Lower leg skin (tissue), 4 donors: ENCODE measurements around the gene AFAP1L2. TPM values are rescaled to one million over a fixed set of nuclear protein-coding genes. Genes with fewer than 3 reads are reported as not detected.
"Not testable (repeated sequence)": the region's sequence is repeated elsewhere in the genome, so short reads cannot be mapped to it uniquely, and the experiment has no call there.

Source experiments
- DNase-seq, 2 donors: peaks; one replicate each; pipeline ENCODE4 v3.0.0-alpha.2; 2019; ENCODE audit warnings: low spot score in 2 of 2
- H3K4me3 ChIP-seq: fragments of 200-600 bp; sonication (generic); 2 replicates; pipeline ENCODE4 v1.5.1; 2017; ENCODE audit warnings: mild to moderate bottlenecking, low read depth; ENCODE audit not compliant: poor library complexity, severe bottlenecking
- CTCF ChIP-seq, 3 donors: fragments of 450-650 bp; IDR thresholded peaks; one replicate each; pipeline ENCODE4 v1.5.1; 2016; ENCODE audit warnings: antibody characterized with exemption in 3 of 3, mild to moderate bottlenecking in 3 of 3, moderate library complexity in 2 of 3
- POLR2A ChIP-seq, 2 donors: fragments of 450-650 bp; IDR thresholded peaks; one replicate each; pipeline ENCODE4 v1.6.1; 2016 to 2017; ENCODE audit warnings: antibody characterized with exemption in 2 of 2, mild to moderate bottlenecking in 1 of 2, moderate library complexity in 1 of 2
- WGBS, 2 donors: methylation state at CpG; one replicate each; pipeline ENCODE4 v1.1.5; 2018; 5-methylcytosine and 5-hydroxymethylcytosine counted together
- intact Hi-C: fragments of 100-400 bp; cut with DNase I; formaldehyde crosslinking; loops from one replicate; pipeline ENCODE4 v1.15.0; 2023; ENCODE audit warnings: low total_unique reads
- total RNA-seq, 4 donors: library from RNA; depleted of rRNA; stranded (reverse); fragments of >200 nt; gene quantifications; one replicate each; pipeline ENCODE4 v1.1.0, GENCODE V29; 2016

AFAP1L2 gene
- total RNA-seq, 4 donors from 2014 or later = 10.9 to 19.4 (median 14.3) TPM

GRCh38 chr10:114334301-114334700 lies 70.0 kb downstream of the AFAP1L2 start:
- WGBS, 2 donors = 34 to 72% methylated on average over 6 of the region's 6 CpGs
- intact Hi-C loops = no loop called here
- TF ChIP-seq POLR2A (IDR thresholded peaks at IDR 0.05) = no peak
- TF ChIP-seq CTCF (IDR thresholded peaks at IDR 0.05) = no peak
- DNase-seq = no peak
- H3K4me3 ChIP-seq = no peak overlapping the region

GRCh38 chr10:114333441-114333840 lies 70.9 kb downstream of the AFAP1L2 start:
- intact Hi-C loops, DNase-seq, H3K4me3 ChIP-seq: not testable (repeated sequence)
- WGBS, 2 donors = 84 to 86% methylated on average over 5 of the region's 5 CpGs

- 41 to 52% methylated on average over 14 of the region's 14 CpGs for WGBS, 2 donors
- H3K4me3 ChIP-seq = no peak overlapping the region
- DNase-seq = no peak
- TF ChIP-seq CTCF (IDR thresholded peaks at IDR 0.05) = no peak
- no peak for TF ChIP-seq POLR2A (IDR thresholded peaks at IDR 0.05)
- intact Hi-C loops = no loop called here
Measured at GRCh38 chr10:114332301-114333192, 71.8 kb downstream of the AFAP1L2 start.

- DNase-seq = no peak
- 64 to 67% methylated on average over 8 to 10 of the region's 10 CpGs for WGBS, 2 donors
- intact Hi-C loops = no loop called here
- TF ChIP-seq POLR2A (IDR thresholded peaks at IDR 0.05) = no peak
- TF ChIP-seq CTCF (IDR thresholded peaks at IDR 0.05) = no peak
- H3K4me3 ChIP-seq = no peak overlapping the region
Measured at GRCh38 chr10:114329634-114330365, 74.5 kb downstream of the AFAP1L2 start.

GRCh38 chr10:114328874-114329273 lies 75.4 kb downstream of the AFAP1L2 start:
- intact Hi-C loops = no loop called here
- no peak for TF ChIP-seq POLR2A (IDR thresholded peaks at IDR 0.05)
- no peak for TF ChIP-seq CTCF (IDR thresholded peaks at IDR 0.05)
- no peak overlapping the region for H3K4me3 ChIP-seq
- no peak for DNase-seq
- 44% methylated on average over 6 of the region's 6 CpGs for WGBS, 2 donors

GRCh38 chr10:114328441-114328812 lies 75.9 kb downstream of the AFAP1L2 start:
- intact Hi-C loops = no loop called here
- no peak for DNase-seq
- 83 to 87% methylated on average over 5 of the region's 6 CpGs for WGBS, 2 donors
- no peak overlapping the region for H3K4me3 ChIP-seq
- TF ChIP-seq POLR2A (IDR thresholded peaks at IDR 0.05) (no peak), CTCF (IDR thresholded peaks at IDR 0.05) (no peak)
